H1 (cell line): ENCODE measurements around the gene MARCHF10.

Experiments
- CHD2 ChIP-seq: IDR thresholded peaks from 2 replicates; pipeline ENCODE4 v1.6.1; 2012; ENCODE audit warnings: low read length, improper control_type of control experiment
- CTCF ChIP-seq, 3 experiments: IDR thresholded peaks; 1 replicate in 2 of 3; 2 replicates in 1 of 3; pipeline versions ENCODE4 v1.5.1 to v1.6.1; 2011; ENCODE audit warnings: low read length in 3 of 3, mild to moderate bottlenecking in 3 of 3, inconsistent platforms in 2 of 3, low read depth in 1 of 3, moderate library complexity in 1 of 3; ENCODE audit not compliant: insufficient read depth in 1 of 3; ENCODE audit errors: control extremely low read depth in 1 of 3
- HDAC2 ChIP-seq, 2 experiments: fragments of 300-600 bp in 1 of 2; sonication (generic) in 1 of 2; IDR thresholded peaks; 2 replicates each; pipeline ENCODE4 v1.6.1; 2011 to 2012; ENCODE audit warnings: low read depth in 2 of 2, low read length in 2 of 2, mild to moderate bottlenecking in 2 of 2, moderate library complexity in 2 of 2, borderline replicate concordance in 1 of 2, inconsistent platforms in 1 of 2
- MAX ChIP-seq: IDR thresholded peaks from 2 replicates; pipeline ENCODE4 v1.6.1; 2012; ENCODE audit warnings: inconsistent platforms
- NANOG ChIP-seq: IDR thresholded peaks from 2 replicates; pipeline ENCODE4 v1.6.1; 2011; ENCODE audit warnings: low read length, low read depth, mild to moderate bottlenecking, inconsistent platforms; ENCODE audit not compliant: insufficient read depth, poor library complexity, severe bottlenecking
- POLR2A ChIP-seq, 2 experiments: IDR thresholded peaks; 1 replicate in 1 of 2; 2 replicates in 1 of 2; pipeline ENCODE4 v1.6.1; 2011; ENCODE audit warnings: low read depth in 2 of 2, low read length in 2 of 2, mild to moderate bottlenecking in 2 of 2; ENCODE audit errors: control extremely low read depth in 1 of 2
- SIX5 ChIP-seq: IDR thresholded peaks from 2 replicates; pipeline ENCODE4 v1.6.1; 2011; ENCODE audit warnings: mild to moderate bottlenecking, low read depth, low read length
- YY1 ChIP-seq: IDR thresholded peaks from 2 replicates; pipeline ENCODE4 v1.6.1; 2011; ENCODE audit warnings: low read depth, mild to moderate bottlenecking, low read length
- ZNF274 ChIP-seq: IDR thresholded peaks from 2 replicates; pipeline ENCODE4 v1.7.0; 2012; ENCODE audit warnings: low read length, borderline replicate concordance; ENCODE audit errors: extremely low read depth

- TF ChIP-seq CHD2 = no peak
- no peak for TF ChIP-seq SIX5
- no peak for TF ChIP-seq ZNF274
- no peak for TF ChIP-seq MAX
- TF ChIP-seq HDAC2 (IDR thresholded peaks at IDR 0.05; ENCODE audit: borderline replicate concordance in 1 of 2, low read depth in 2 of 2, low read length in 2 of 2) = no peak
- no peak for TF ChIP-seq POLR2A (IDR thresholded peaks at IDR 0.05; ENCODE audit: control extremely low read depth in 1 of 2, low read depth in 2 of 2, low read length in 2 of 2)
- no peak for TF ChIP-seq NANOG
- TF ChIP-seq YY1 = no peak
- TF ChIP-seq CTCF (IDR thresholded peaks at IDR 0.05; ENCODE audit: control extremely low read depth in 1 of 3, insufficient read depth in 1 of 3, low read depth in 1 of 3, low read length in 3 of 3) = no peak
Observed at GRCh38 chr17:62675260-62675659, 132.9 kb downstream of the MARCHF10 start.
